Epidermal melanocyte (primary cell): ENCODE results near the gene P2RX4.
A peak's percentile ranks its signal among the peaks of the same experiment; 100 is the strongest.
"Not testable (repeated sequence)": the region's sequence is repeated elsewhere in the genome, so short reads cannot be mapped to it uniquely, and the experiment has no call there.

Experiments used
- DNase-seq: peaks from one replicate; pipeline ENCODE4 v3.0.0; 2011; ENCODE audit warnings: low spot score; ENCODE audit not compliant: insufficient read length

P2RX4 gene, protein sequence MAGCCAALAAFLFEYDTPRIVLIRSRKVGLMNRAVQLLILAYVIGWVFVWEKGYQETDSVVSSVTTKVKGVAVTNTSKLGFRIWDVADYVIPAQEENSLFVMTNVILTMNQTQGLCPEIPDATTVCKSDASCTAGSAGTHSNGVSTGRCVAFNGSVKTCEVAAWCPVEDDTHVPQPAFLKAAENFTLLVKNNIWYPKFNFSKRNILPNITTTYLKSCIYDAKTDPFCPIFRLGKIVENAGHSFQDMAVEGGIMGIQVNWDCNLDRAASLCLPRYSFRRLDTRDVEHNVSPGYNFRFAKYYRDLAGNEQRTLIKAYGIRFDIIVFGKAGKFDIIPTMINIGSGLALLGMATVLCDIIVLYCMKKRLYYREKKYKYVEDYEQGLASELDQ

GRCh38 chr12:121209624-121210572 is at the start of gene P2RX4:
TSS of gene P2RX4 (plus strand) at chr12:121210129. CDS start at chr12:121210165, 36 bp downstream.
- peak; percentile 49 for DNase-seq

- no peak for DNase-seq
Measured at GRCh38 chr12:121162384-121162783, 47.5 kb upstream of the P2RX4 start.

GRCh38 chr12:121162985-121163384 is 46.9 kb upstream of the P2RX4 start:
- DNase-seq = no peak

DNA sequence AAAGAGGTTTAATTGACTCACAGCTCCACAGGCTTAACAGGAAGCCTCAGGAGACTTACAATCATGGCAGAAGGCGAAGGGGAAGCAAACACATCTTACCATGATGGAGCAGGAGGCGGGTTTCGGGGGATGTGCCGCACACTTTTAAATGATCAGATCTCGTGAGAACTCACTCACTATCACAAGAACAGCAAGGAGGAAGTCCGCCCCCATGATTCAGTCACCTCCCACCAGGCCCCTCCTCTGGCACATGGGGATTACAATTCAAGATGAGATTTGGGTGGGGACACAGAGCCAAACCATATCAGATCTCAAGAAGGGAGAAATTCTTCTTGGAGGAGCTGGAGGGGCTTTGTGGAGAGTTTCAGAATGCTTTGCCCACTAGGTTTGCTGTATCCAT is 45.1 kb upstream of the P2RX4 start:
- DNase-seq = not testable (repeated sequence)

DNA sequence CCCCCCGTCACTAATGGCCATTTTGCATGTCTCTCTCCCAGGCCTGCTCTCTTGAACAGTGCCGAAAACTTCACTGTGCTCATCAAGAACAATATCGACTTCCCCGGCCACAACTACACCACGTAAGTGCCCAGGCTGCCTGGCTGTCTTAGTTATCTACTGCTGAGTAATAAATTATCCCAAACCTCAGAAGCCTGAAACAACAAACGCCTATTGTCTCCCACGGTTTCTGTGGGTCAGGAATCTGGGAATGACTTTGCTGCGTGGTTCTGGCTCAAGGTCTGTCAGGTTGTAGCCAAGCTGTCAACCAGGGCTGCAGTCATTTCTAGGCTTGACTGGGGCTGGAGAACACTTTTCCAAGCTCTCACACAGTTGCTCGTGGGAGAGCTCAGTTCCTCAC is 44.6 kb upstream of the P2RX4 start:
- DNase-seq = no peak

DNA sequence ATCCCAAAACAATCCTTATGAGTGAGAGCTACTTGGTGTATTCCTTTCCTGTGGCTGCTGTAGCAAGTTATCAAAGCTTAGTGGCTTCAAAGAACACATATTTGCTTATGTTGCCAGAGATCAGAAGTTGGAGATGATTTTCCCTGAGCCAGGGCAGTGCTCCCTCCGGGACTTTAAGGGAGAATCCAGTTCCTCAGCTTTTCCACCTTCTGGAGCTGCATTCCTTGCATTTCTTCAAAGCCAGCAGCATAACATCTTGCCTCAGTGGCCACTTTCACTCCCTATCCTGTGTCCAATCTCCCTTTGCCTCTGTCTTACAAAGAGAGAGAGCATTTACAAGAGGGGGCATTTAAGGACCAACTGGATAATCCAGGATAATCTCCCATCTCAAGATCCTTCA is 43.6 kb upstream of the P2RX4 start:
- DNase-seq = no peak

- no peak for DNase-seq
Measured at GRCh38 chr12:121167232-121167820, 42.6 kb upstream of the P2RX4 start.

- DNase-seq = no peak
Measured at GRCh38 chr12:121167951-121168350, 42.0 kb upstream of the P2RX4 start.

DNA sequence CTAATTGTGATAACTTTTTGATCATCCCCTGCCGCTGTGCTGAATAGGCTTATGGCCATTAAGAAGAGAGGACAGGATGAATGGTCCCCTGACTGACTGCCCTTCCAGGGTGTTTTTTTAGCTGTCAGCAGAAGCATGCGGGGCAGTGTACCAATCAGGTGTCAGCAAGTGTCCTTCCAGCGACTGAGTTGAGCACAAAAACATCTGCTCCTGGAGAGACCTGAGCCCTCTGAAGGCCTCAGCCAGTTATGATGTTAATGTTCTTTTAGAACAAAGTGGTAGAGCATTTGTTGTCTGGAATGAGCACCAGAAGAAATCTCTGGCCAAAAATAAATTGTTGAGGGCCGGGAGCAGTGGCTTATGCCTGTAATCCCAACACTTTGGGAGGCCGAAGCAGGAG is 39.8 kb upstream of the P2RX4 start:
- DNase-seq = no peak

GRCh38 chr12:121170611-121171260 is 39.2 kb upstream of the P2RX4 start:
- no peak for DNase-seq

DNA sequence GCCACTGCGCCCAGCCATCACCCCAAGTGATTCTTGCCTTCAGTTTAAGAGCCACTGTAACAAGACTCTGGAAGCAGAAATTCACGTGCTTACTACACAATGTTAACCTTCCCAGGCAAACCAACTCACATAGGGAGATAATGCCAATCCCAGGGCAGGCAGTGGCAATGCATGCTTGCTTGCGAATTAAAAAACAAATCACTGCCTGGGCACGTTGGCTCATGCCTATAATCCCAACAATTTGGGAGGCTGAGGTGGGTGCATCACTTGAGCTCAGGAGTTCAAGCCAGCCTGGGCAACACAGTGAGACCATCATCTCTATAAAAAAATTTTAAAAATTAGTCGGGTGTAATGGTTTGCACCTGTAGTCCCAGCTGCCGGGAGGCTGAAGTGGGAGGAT is 37.8 kb upstream of the P2RX4 start:
- DNase-seq = no peak

DNA sequence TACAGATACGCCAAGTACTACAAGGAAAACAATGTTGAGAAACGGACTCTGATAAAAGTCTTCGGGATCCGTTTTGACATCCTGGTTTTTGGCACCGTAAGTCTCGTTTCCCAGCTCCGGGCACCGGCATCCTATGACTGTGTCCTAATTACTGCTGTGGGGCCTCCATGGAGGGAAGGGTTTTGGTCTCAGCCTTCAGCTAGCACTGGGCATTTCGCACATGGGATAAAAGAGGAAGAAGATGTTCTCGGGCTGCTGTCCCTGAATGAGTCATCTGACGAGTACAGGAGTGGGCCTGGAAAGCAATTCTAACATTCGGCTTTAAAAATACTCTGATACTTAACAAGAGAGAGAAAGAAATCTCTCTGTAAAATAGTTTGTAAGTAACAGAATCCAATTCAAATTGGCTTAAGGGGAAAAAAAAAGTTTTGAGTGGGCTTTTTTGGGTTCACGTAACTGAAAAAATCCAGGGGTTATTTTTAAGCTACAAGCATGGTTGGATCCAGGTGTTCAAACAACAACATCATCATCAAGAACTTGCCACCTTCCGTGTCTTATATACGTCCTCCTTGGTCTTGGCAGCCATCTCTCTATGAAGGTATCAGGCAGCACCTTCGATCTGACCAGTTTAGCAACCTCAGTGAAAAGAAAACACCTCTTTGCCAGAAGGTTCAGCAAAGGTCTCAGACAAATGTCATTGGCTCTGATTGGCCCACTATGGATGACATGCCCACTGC is 34.4 kb upstream of the P2RX4 start:
- no peak for DNase-seq

DNA sequence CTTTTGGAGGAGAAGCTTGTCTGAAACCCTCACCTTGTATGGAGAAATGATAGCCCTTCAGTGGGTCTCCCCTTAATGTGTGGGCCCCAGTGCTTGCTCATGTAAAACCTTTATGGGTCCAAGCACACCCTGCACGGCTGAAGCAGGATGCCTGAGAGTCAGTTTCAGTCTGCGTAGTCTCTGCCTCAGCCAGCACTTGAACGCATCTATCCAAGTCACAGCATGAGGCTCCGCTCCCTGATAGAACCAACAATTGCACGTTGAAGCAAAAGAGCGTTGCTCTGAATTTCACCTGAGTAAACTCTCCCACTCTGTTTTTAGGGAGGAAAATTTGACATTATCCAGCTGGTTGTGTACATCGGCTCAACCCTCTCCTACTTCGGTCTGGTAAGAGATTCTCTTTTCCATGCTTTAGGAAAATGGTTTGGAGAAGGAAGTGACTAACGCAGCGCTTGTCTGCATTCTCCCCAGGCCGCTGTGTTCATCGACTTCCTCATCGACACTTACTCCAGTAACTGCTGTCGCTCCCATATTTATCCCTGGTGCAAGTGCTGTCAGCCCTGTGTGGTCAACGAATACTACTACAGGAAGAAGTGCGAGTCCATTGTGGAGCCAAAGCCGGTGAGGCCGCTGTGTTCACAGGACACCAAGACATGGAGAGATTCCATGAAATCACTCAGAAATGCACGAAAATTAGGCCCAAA is 33.0 kb upstream of the P2RX4 start:
- DNase-seq = no peak

DNA sequence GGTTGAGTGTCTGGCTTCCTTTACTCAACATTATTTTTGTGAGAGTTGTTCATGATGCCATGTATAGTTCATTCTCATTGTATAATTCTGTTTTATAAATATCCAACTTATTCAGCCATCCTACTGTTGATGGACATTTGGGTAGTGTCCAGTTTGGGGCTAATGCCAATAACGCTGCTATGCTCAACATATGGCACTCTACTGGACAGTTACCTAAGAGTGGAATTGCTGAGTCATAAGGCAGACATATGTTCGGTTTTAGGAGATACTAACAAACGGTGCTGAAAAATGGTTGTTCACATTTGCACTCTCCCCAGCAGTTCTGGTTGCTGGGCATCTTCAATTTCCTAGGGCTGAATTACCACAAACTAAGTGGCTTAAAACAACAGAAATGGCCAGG is 28.7 kb upstream of the P2RX4 start:
- no peak for DNase-seq

- DNase-seq = no peak
Measured at GRCh38 chr12:121182222-121182893, 27.6 kb upstream of the P2RX4 start.

DNA sequence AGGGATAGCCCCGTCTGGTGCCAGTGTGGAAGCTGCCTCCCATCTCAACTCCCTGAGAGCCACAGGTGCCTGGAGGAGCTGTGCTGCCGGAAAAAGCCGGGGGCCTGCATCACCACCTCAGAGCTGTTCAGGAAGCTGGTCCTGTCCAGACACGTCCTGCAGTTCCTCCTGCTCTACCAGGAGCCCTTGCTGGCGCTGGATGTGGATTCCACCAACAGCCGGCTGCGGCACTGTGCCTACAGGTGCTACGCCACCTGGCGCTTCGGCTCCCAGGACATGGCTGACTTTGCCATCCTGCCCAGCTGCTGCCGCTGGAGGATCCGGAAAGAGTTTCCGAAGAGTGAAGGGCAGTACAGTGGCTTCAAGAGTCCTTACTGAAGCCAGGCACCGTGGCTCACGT is 25.5 kb upstream of the P2RX4 start:
- DNase-seq = no peak

GRCh38 chr12:121184984-121185889 is 24.7 kb upstream of the P2RX4 start:
- DNase-seq = no peak

DNA sequence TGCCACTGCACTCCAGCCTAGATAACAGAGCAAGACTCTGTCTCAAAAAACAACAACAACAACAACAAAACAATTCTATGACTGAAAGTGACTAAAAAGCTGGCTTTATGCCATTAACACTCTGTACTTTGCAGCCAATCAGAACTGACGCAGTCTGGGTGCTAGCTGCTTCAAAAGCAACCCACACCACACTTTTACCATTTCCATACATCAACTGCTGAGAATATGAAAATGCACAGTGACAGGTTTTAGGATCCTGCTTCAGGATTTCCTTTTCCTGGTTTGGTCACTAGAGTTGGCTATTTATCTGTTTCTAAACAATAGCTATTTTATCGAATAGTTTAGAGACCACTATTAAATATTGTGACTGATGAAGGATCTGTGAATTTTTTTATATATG is 23.1 kb upstream of the P2RX4 start:
- no peak for DNase-seq

- DNase-seq = no peak
Measured at GRCh38 chr12:121187501-121187900, 22.4 kb upstream of the P2RX4 start.
